Activated effector memory CD4-positive, alpha-beta T cell treated with Interleukin-2 at 50 U/mL for 16 hours (primary cell): ENCODE results near the gene HDGF.
A peak's percentile ranks its signal among the peaks of the same experiment; 100 is the strongest.
"Not testable (repeated sequence)": the region's sequence is repeated elsewhere in the genome, so short reads cannot be mapped to it uniquely, and the experiment has no call there.

ENCODE experiments used
- DNase-seq: peaks from one replicate; pipeline ENCODE4 v3.0.0-alpha.2; 2020

HDGF gene

GRCh38 chr1:156766298-156767100 is 15.0 kb upstream of the HDGF start:
- DNase-seq, result no peak

- DNase-seq, result no peak
These were observed 14.2 kb upstream of the HDGF start for GRCh38 chr1:156765666-156766065.

GRCh38 chr1:156765136-156765535 is 13.7 kb upstream of the HDGF start:
- DNase-seq, result not testable (repeated sequence)

GRCh38 chr1:156760796-156761104 is 9.3 kb upstream of the HDGF start:
- DNase-seq, result no peak

GRCh38 chr1:156760092-156760795 is 8.8 kb upstream of the HDGF start:
- DNase-seq, result no peak

GRCh38 chr1:156757572-156758253 is 6.2 kb upstream of the HDGF start:
- not testable (repeated sequence) for DNase-seq

- no peak for DNase-seq
These were observed 4.9 kb upstream of the HDGF start for GRCh38 chr1:156756355-156756754.

- no peak for DNase-seq
These were observed 4.1 kb upstream of the HDGF start for GRCh38 chr1:156755527-156755950.

GRCh38 chr1:156754219-156754618 is 2.7 kb upstream of the HDGF start:
- DNase-seq, result no peak

- DNase-seq, result no peak
These were observed 1.5 kb upstream of the HDGF start for GRCh38 chr1:156752843-156753482.

- peak; percentile 96 for DNase-seq
These were observed 444 bp upstream of the HDGF start for GRCh38 chr1:156751757-156752481.

- no peak for DNase-seq
These were observed 594 bp downstream of the HDGF start for GRCh38 chr1:156750711-156751450.

- DNase-seq, result no peak
These were observed 1.2 kb downstream of the HDGF start for GRCh38 chr1:156750191-156750672.

- no peak for DNase-seq
These were observed 1.9 kb downstream of the HDGF start for GRCh38 chr1:156749419-156750118.

GRCh38 chr1:156748670-156749418 is 2.6 kb downstream of the HDGF start:
- DNase-seq, result no peak

- DNase-seq, result no peak
These were observed 3.5 kb downstream of the HDGF start for GRCh38 chr1:156747742-156748669.

- DNase-seq, result no peak
These were observed 4.5 kb downstream of the HDGF start for GRCh38 chr1:156746728-156747631.

- DNase-seq, result no peak
These were observed 5.1 kb downstream of the HDGF start for GRCh38 chr1:156746406-156746727.
